Measurements from ENCODE around the gene SEC14L1.

GRCh38 chr17:77247048-77247541, 106.3 kb downstream of the SEC14L1 start:
- TF ChIP-seq POLR2A (IDR thresholded peaks at IDR 0.05; ENCODE audit: low read length) (no peak), GATA1 (IDR thresholded peaks at IDR 0.05; ENCODE audit: low read depth, low read length) (no peak)

Data from erythroblast (primary cell).